ENCODE results near the gene DOP1A.

GRCh38 chr6:83183082-83183828 is 115.8 kb downstream of the DOP1A start:
- TF ChIP-seq, protein P1, sequence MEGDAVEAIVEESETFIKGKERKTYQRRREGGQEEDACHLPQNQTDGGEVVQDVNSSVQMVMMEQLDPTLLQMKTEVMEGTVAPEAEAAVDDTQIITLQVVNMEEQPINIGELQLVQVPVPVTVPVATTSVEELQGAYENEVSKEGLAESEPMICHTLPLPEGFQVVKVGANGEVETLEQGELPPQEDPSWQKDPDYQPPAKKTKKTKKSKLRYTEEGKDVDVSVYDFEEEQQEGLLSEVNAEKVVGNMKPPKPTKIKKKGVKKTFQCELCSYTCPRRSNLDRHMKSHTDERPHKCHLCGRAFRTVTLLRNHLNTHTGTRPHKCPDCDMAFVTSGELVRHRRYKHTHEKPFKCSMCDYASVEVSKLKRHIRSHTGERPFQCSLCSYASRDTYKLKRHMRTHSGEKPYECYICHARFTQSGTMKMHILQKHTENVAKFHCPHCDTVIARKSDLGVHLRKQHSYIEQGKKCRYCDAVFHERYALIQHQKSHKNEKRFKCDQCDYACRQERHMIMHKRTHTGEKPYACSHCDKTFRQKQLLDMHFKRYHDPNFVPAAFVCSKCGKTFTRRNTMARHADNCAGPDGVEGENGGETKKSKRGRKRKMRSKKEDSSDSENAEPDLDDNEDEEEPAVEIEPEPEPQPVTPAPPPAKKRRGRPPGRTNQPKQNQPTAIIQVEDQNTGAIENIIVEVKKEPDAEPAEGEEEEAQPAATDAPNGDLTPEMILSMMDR (IDR thresholded peaks at IDR 0.05) = no peak
- no peak for TF ChIP-seq ZFX (IDR thresholded peaks at IDR 0.05; ENCODE audit: borderline replicate concordance)

Data from 22Rv1 (cell line).